HG03565 (cell line): ENCODE results near the gene CACNA1F.

Experiments used
- ATAC-seq: cut with Tn5 transposase; IDR thresholded peaks from one replicate; pipeline ENCODE4 v1.9.1; 2021; ENCODE audit warnings: mild to moderate bottlenecking, moderate library complexity; ENCODE audit not compliant: unreplicated experiment

CACNA1F gene

DNA sequence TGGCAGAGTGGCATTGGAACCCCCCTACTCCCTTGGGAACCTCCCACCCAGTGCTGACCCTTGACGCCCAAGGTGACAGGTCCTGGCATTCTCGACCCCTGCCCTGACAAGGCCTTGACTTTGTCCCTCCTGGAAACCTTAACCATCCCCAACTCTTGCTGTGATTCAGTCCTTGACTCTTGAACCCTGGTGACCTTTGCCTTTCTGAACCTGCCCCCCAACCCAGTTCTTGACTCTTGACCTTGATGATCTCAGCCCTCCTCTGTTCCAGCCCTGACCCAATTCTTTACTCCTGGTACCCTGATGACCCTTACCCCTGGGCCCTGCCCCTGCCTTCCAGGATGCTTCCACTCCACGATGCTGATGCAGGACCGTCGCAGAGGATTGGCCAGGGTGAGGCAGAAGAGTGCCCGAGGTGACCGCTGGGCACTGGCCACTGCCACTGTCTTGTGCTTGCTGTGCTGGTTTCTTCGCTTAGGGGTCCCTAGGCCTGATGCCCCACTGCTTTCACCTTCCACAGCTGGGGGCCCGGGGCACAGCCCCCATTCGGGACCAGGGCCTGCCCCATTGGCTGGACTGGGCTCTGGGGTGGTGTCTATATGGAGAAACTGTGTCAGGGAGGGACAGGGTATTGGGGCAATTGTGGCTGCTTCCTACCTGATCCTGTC, 1.7 kb downstream of the CACNA1F start:
- ATAC-seq: no peak

GRCh38 chrX:49230500-49231232, 2.5 kb downstream of the CACNA1F start:
- ATAC-seq: no peak

- ATAC-seq: no peak
These were observed 5.0 kb downstream of the CACNA1F start for GRCh38 chrX:49228185-49228584.

GRCh38 chrX:49227726-49228125, 5.4 kb downstream of the CACNA1F start:
- no peak for ATAC-seq

- no peak for ATAC-seq
These were observed 6.2 kb downstream of the CACNA1F start for GRCh38 chrX:49226946-49227345.

GRCh38 chrX:49225858-49226257, 7.3 kb downstream of the CACNA1F start:
- ATAC-seq: no peak

GRCh38 chrX:49221868-49222267, 11.3 kb downstream of the CACNA1F start:
- no peak for ATAC-seq

GRCh38 chrX:49220100-49220499, 13.0 kb downstream of the CACNA1F start:
- ATAC-seq: no peak

DNA sequence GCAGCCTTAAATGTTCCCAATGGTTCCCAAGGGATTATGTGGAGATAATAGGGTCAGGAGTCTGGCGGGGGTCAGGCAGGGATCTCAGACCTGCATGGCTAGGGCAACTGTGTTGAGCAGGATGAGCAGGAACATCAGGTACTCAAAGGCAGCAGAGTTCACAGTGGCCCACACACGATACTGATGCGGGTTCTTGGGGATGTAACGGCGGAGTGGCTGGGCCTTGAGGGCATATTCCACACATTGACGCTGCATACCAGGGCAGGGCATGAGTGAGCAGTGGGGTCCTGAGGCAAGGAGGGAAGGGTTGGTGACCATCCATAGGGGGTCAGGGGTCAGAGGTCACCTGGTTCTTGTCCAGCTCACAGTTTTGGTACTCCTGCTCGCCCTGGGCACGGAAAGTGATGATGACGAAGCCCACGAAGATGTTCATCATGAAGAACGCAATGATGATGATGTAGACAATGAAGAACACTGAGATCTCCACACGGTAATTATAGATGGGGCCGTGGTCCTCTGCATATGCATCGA, 18.1 kb downstream of the CACNA1F start:
- ATAC-seq: no peak

DNA sequence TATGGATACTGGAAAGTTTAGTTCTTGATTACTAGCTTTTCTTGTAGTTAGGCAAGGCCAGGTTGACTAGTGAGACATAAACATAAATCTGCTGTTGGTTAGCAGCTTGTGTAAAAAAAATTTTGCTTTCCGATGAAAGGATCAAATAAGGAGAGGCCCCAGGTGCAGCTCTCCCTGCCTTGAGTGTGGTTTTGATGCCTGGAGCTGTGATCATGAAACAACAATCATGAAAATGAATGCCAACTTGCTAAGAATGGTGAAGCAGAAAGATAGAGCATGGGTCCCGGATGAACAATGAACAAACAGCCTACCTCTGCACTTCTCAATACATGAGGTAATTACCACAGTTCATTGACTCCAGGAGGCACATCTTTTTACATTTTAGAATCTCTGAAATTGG, 18.7 kb downstream of the CACNA1F start:
- ATAC-seq: no peak

GRCh38 chrX:49212861-49213260, 20.3 kb downstream of the CACNA1F start:
- ATAC-seq: no peak

GRCh38 chrX:49212209-49212608, 20.9 kb downstream of the CACNA1F start:
- no peak for ATAC-seq

GRCh38 chrX:49211074-49211473, 22.1 kb downstream of the CACNA1F start:
- no peak for ATAC-seq

GRCh38 chrX:49210406-49210805, 22.7 kb downstream of the CACNA1F start:
- ATAC-seq: no peak

DNA sequence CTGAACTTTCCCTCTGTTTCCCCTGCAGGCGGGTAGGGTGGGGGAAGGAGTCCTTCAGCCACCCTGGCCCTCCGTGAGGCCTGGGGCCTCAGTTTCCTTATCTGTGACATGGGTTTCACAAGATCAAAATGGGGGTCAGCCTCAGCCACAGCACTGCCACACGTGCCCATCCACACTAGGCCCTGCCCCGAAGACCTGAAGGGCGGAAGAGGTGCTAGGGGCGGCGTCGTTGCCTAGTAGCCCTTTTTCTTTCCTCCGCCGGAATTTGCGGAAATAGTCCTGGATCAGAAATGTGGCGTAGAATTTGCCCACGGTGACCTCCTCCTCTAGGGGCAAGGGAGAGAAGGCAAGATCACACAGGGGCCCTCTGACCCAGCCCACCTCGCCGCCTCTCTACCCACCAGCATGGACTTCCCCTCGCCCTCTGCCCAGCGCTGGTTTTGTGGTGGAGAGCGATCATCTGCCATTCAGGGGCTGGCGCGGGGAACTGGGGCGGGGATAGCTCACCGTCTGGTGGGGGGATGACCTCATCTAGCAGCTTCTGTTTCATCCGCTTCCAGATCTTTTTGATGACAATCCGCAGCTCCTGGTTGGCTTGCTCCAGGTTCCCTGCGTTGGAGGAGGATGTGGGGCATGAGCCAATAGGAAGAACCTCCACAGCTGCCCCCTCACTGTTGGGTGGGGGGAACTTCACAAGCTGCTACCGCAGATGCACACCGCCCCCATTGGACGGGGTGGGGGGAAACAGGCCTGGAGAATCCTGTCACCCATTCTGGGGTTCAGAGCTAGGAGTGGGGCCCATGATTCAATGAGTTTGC, 23.5 kb downstream of the CACNA1F start:
- ATAC-seq: no peak

- ATAC-seq: no peak
These were observed 24.7 kb downstream of the CACNA1F start for GRCh38 chrX:49208399-49208798.

DNA sequence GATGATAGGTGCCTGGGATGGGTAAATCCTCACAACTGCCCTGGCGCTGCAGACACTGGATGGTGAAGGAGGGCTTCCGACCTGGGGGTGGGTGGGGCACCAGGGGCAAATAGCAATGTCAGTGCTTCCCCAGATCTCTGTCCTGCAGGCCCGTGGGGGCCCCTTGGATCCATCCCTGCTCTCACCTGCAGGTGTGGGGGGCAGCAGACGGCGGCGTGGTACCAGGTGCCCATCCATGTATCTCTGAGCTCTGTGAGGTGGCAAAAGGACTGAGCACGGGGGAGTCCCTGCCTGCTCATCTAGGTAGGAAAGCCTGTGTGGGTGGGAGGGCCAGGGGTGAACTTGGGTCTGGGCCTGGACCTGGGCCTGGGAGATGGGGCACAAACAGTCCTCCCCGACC, 26.6 kb downstream of the CACNA1F start:
- no peak for ATAC-seq

DNA sequence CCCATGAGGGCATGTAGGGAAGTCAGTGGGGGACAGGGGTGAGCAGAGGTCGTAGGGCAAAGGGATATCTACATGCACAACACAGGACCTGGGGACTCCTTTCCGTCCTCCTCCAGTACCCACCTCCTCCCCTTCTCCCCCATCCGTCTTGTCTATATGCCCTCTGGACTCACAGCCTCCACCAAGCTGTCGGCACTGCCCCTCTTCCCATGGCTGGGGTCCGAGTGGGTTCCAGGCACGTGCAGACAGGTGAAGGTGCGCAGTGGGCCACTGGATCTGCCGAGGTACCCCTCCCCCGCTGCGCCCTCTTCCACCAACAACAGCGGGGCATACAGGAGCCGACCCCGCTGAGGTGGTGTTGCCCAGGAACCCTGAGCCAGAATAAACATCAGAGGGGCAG, 27.7 kb downstream of the CACNA1F start:
- no peak for ATAC-seq

DNA sequence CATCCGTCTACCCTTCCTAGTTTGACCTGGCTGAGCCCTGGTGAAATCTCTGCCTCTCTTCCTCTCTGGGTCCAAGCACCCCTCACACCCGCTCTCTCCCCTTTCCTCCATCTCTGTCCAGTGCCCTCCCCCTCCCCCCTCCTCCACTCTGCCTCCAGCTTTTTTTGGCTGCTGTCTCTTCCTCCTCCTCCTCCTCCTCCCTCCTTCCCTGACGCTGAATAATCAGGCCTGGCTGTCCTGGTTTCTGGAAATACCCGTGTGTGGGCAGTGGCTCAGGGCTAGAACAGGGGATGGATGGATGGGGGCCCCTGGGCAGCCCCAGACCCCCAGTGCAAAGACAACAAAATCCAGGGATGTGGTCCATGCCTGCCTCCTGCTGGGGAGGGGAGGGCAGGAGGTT, 28.4 kb downstream of the CACNA1F start:
- ATAC-seq: no peak

DNA sequence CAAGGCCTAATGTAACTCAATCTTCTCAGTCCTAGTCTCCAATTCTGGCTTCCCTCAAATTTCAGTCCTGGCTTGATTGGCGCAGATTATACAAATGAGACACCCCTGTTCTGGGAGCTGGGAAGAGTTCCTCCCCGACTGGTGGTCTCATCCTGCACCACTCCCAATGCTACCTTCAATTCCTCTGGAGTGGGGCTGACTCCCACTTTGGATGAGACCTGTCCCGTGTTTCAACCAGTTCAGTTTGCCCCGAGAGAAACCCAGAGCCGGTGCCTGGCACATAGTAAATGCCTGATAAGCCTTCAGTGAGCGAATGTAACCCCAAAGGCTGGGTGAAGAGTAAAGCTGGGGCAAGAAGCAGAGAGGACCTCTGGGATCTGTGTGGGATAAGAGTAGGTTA, 29.1 kb downstream of the CACNA1F start:
- no peak for ATAC-seq

DNA sequence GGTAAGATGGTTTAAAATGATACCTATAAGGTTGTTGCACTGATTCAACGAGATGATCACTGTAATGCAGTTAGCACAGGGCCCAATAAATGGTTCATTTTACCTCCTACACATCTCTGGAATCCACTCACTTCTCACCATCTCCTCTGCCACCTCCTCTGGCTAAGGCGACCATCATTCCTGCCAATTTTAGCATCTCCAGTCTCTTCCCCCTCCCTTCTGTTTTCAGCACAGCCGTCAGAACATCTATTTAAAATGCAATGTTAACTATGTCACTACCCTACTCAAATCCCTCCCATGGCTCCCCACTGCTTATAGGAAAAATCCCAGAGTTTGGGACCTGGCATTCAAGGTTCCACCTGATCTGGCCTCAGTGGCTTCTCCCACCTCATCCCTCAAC, 29.6 kb downstream of the CACNA1F start:
- ATAC-seq: no peak

DNA sequence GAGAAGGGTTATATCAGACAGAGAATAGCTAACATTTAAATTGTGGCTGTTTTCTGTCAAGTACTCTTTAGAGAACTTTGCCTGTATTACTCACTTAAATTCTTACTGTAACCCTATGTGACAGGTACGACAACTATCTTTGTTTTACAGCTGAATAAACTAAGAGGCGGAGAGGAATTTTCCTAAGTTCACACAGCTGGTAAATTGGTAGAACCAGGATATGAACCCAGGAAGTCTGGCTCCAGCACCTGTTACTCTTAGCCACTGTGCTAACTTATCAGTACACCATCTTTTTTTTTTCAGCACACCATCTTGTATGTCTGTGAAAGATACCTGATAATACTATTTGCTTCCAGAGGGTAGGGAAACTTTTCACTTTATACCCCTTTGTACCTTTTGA, 31.1 kb downstream of the CACNA1F start:
- ATAC-seq: no peak
